ENCODE results near the gene CABCOCO1.

Gene CABCOCO1

DNA sequence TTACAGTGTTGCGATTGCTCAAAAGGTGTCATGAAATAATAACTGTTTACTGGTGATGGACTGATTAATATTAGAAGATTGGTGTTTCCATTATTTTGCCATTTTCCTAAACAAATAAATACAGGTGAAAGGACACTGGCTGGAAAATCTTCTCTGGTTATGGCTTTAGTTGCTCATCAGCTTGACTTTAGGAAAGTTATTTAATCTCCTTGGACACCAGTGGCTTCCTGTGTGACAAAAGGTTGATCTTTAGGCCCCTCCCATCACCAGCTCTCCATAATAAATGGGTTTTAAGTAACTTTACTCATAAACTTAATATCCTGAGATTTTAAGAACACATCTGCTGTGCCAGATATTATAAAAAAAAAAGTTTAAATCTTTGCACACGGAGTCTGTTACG, 737 bp downstream of the CABCOCO1 start:
- TF ChIP-seq TAF1 (IDR thresholded peaks at IDR 0.05; ENCODE audit: borderline replicate concordance, insufficient read depth, low read length), result no peak
- TF ChIP-seq, protein P1, sequence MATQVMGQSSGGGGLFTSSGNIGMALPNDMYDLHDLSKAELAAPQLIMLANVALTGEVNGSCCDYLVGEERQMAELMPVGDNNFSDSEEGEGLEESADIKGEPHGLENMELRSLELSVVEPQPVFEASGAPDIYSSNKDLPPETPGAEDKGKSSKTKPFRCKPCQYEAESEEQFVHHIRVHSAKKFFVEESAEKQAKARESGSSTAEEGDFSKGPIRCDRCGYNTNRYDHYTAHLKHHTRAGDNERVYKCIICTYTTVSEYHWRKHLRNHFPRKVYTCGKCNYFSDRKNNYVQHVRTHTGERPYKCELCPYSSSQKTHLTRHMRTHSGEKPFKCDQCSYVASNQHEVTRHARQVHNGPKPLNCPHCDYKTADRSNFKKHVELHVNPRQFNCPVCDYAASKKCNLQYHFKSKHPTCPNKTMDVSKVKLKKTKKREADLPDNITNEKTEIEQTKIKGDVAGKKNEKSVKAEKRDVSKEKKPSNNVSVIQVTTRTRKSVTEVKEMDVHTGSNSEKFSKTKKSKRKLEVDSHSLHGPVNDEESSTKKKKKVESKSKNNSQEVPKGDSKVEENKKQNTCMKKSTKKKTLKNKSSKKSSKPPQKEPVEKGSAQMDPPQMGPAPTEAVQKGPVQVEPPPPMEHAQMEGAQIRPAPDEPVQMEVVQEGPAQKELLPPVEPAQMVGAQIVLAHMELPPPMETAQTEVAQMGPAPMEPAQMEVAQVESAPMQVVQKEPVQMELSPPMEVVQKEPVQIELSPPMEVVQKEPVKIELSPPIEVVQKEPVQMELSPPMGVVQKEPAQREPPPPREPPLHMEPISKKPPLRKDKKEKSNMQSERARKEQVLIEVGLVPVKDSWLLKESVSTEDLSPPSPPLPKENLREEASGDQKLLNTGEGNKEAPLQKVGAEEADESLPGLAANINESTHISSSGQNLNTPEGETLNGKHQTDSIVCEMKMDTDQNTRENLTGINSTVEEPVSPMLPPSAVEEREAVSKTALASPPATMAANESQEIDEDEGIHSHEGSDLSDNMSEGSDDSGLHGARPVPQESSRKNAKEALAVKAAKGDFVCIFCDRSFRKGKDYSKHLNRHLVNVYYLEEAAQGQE (IDR thresholded peaks at IDR 0.05; ENCODE audit: insufficient read depth in 1 of 2, low read depth in 2 of 2, low read length in 2 of 2), result no peak
- no peak for TF ChIP-seq POLR2AphosphoS5 (IDR thresholded peaks at IDR 0.05; ENCODE audit: low read depth, low read length)
- TF ChIP-seq SIN3A (IDR thresholded peaks at IDR 0.05; ENCODE audit: borderline replicate concordance, insufficient read depth, low read length), result no peak
- no peak for TF ChIP-seq FOXP2 (optimal IDR thresholded peaks at IDR 0.05; ENCODE audit: borderline replicate concordance, extremely low read depth, extremely low read length, insufficient read depth)

DNA sequence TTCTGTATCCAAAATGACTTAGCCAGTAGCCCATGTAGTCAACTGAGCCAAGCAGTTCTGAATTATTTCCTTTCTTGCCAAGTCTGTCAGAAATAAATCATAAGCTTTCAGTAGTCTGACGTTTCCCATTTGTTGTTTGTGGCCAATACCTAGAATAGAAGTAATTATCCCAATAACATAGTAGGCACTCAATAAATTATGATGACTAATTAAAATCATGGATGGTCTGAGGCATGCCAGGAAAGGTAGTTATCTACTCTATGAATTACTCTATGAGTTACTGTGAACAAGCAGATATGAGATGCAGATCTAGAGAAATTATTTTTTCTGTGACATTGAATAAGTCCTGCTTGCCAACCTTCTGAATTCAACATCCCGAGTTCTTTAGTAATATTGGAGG, 2.3 kb downstream of the CABCOCO1 start:
- TF ChIP-seq, protein P1 (IDR thresholded peaks at IDR 0.05; ENCODE audit: insufficient read depth in 1 of 2, low read depth in 2 of 2, low read length in 2 of 2), result no peak
- TF ChIP-seq FOXP2 (optimal IDR thresholded peaks at IDR 0.05; ENCODE audit: borderline replicate concordance, extremely low read depth, extremely low read length, insufficient read depth) (no peak), TAF1 (IDR thresholded peaks at IDR 0.05; ENCODE audit: borderline replicate concordance, insufficient read depth, low read length) (no peak), SIN3A (IDR thresholded peaks at IDR 0.05; ENCODE audit: borderline replicate concordance, insufficient read depth, low read length) (no peak), POLR2AphosphoS5 (IDR thresholded peaks at IDR 0.05; ENCODE audit: low read depth, low read length) (no peak)

DNA sequence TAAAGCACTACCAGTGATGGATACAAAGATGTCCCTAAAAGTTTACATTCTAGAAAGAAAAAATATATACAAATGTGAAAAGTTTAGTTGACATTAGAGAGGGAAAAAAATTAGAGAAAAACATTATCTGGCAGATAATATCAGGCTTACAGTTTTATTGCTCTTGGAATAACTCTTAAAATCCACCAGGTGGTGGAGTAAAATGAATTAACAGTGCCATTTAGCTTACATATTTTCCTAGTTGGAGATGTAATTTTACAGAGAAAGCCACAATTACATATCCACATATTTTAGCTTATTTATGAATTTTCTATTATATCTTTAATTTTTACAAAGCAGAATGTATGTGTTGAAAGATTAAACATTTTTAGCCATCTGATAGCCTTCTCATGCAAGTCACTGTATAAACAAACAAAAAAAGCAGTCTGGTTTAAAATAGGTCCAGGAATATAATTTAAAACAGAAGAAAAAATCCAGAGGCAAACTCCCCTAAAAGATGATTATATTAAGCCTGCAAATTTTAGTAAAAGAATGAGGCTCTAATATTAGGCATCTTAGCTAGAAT, 6.5 kb downstream of the CABCOCO1 start:
- TF ChIP-seq FOXP2 (optimal IDR thresholded peaks at IDR 0.05; ENCODE audit: borderline replicate concordance, extremely low read depth, extremely low read length, insufficient read depth) (no peak), SIN3A (IDR thresholded peaks at IDR 0.05; ENCODE audit: borderline replicate concordance, insufficient read depth, low read length) (no peak), POLR2AphosphoS5 (IDR thresholded peaks at IDR 0.05; ENCODE audit: low read depth, low read length) (no peak), TAF1 (IDR thresholded peaks at IDR 0.05; ENCODE audit: borderline replicate concordance, insufficient read depth, low read length) (no peak)
- TF ChIP-seq, protein P1 (IDR thresholded peaks at IDR 0.05; ENCODE audit: insufficient read depth in 1 of 2, low read depth in 2 of 2, low read length in 2 of 2), result no peak

DNA sequence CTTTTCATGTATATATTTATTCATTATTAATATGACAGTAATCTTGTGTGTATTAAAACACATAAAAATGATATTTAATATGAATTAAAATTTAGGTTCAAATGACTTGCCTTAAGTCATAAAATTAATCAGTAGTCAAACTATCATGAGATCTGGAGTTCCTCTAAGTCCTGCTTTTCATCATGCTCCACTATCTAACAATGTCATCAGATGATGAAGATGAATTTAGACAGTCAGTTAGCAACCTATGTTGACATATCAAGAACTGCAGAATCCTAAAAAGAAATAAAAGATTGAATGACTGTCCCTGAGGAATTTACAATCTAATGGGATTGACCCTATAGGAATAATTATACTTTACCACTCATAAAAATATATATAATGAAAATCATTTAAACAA, 7.1 kb downstream of the CABCOCO1 start:
- no peak for TF ChIP-seq FOXP2 (optimal IDR thresholded peaks at IDR 0.05; ENCODE audit: borderline replicate concordance, extremely low read depth, extremely low read length, insufficient read depth)
- no peak for TF ChIP-seq SIN3A (IDR thresholded peaks at IDR 0.05; ENCODE audit: borderline replicate concordance, insufficient read depth, low read length)

DNA sequence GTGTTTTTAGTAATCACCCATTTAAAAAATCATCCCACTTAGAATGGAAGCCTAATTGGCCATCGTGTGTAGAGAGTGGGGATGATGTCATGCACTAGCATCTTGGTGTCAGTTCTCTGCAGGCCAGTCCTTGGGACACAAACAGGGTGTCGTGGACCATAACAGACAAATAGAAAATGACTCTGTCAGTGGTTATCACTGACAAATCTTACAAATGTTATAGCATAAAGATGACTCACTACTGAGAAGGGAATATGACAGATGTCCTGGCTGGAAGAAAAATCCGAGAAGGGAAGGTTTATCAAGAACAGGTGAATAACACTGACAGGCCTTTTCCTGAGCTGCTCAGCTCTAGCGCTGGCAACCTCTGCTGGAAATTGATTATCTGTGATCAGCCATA, 10.6 kb downstream of the CABCOCO1 start:
- TF ChIP-seq, protein P1 (IDR thresholded peaks at IDR 0.05; ENCODE audit: insufficient read depth in 1 of 2, low read depth in 2 of 2, low read length in 2 of 2), result no peak
- TF ChIP-seq TAF1 (IDR thresholded peaks at IDR 0.05; ENCODE audit: borderline replicate concordance, insufficient read depth, low read length), result no peak
- no peak for TF ChIP-seq POLR2AphosphoS5 (IDR thresholded peaks at IDR 0.05; ENCODE audit: low read depth, low read length)
- no peak for TF ChIP-seq FOXP2 (optimal IDR thresholded peaks at IDR 0.05; ENCODE audit: borderline replicate concordance, extremely low read depth, extremely low read length, insufficient read depth)
- no peak for TF ChIP-seq SIN3A (IDR thresholded peaks at IDR 0.05; ENCODE audit: borderline replicate concordance, insufficient read depth, low read length)

Measured in PFSK-1 (cell line).